DMS153 treated with DMSO at 0.1 percent for 48 hours (cell line): ENCODE measurements around the gene LIPT2.
"Not testable (repeated sequence)": the region's sequence is repeated elsewhere in the genome, so short reads cannot be mapped to it uniquely, and the experiment has no call there.

ENCODE experiments used
- DNase-seq: peaks from one replicate; lab custom pipeline; 2025; ENCODE audit not compliant: unreplicated experiment; lab: John Stamatoyannopoulos, UW

Gene LIPT2

DNA sequence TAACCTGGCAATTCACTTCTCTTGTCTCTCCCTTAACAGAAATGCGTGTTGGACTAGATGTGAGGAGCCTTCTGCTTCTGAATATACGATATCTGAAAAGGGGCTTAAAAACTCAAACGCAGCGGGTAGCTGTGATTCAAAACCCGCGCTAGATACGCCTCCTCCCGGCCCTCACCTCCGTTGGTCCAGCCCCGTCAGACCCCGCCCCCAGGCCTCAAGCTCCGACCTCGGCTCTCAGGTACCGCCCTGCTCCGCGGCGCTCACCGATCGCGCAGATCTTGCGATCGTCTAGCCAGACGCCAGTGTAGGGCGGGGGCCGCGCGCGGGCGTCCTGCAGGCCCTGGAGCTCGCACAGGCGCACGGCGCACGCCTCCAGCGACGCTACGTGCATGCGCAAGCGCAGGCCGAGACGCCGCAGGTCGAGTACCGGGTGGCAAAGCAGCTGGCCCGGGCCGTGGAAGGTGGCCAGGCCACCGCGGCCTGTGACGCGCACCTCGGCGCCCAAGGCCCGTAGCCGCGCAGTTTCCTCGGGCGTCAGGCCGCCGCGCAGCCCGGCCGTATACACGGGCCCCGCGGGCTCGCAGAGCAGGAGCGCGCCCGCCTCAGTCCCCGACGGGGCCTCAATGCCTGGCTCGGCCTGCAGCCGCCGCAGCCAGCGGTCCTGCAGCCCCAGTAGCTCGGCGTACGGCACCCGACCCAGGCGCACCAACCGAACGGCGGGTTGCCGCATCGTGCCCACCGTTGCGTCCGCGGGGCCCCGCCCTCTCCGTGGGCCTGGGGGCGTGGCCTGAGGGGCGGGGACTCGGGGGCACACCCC is at the start of gene LIPT2:
LIPT2 (minus strand) TSS at position 751 of the 817 bp plus-strand sequence; CDS start at position 730, 21 bp downstream.
- DNase-seq, result peak; percentile 89

- DNase-seq, result no peak
Observed at GRCh38 chr11:74541466-74541865, 47.9 kb upstream of the LIPT2 start.

DNA sequence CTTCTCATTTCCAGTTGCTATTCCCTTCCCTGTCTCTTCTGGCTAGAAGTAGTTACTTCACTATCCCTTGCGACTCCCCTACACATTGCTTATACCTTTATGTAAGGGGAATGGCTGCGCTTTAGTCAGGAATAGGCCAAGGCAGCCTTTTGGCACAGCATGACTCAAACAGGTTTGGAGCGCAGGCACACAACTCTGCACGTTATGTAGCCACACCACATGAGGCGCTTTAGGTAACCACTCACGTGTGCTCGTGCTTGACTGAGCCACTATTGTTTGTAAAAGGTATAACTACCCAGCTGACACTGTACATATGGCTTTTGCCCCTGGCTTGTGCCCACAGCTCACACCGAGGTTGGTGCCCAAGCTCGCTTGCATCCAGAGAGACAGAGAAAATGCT is 46.7 kb upstream of the LIPT2 start:
- no peak for DNase-seq

- no peak for DNase-seq
Observed at GRCh38 chr11:74538680-74539079, 45.2 kb upstream of the LIPT2 start.

GRCh38 chr11:74535371-74536160 is 42.0 kb upstream of the LIPT2 start:
- no peak for DNase-seq

DNA sequence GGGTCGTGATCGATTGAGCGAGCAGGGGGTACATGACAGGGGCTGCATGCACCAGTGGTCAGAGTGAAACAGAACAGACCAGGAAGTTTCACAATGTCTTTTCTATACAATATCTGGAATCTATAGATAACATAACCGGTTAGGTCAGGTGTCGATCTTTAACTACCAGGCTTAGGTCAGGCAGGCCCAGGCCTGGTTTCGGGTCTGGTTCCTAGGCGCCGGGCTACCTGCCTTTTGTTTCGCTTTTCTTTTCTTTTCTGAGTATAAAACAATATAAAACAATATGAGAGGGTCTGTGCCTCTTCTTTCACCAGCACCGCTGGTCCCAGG is 41.4 kb upstream of the LIPT2 start:
- DNase-seq, result not testable (repeated sequence)

DNA sequence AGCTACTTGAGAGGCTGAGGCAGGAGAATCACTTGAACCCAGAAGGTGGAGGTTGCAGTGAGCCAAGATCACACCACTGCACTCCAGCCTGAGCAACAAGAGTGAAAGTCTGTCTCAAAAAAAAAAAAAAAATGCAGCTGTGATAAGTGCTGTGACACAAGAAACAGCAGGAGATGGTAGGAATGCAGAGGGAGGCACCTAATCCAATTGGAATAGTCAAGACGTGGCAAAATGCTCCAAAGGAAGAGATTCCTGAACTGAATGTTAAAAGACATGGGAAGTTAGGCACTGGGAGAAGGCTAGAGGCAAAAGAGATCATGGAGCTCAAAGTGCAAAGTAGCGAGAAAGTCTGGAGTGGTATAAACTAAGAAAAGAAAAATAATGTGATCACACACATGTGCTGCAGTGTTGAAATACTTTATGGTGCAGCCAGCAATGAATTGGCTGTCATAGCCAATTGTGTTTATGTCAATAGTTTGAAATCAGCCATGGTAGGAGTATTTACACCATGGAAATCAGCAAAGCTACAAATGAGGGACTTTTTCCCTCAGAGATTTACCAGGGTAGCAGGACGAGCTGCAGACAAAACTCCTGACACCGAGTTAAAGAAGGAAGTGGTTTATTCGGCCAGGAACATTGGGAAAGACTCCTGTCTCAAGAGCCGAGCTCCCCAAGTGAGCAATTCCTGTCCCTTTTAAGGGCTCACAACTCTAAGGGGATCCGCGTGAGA is 40.9 kb upstream of the LIPT2 start:
- no peak for DNase-seq

DNA sequence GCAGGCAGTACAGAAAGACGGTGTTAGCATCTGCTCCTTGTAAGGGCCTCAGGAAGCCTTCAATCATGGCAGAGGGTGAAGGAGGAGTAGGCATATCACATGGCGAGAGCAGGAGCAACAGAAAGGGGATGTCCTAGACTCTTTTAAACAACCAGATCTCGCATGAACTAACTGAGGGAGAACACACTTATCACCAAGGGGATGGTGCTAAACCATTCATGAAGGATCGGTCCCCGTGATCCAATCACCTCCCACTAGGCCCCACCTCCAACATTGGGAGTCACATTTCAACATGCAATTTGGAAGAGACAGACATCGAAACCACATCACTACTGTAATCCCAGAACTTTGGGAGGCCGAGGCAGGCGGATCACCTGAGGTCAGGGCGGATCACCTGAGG is 39.9 kb upstream of the LIPT2 start:
- no peak for DNase-seq

DNA sequence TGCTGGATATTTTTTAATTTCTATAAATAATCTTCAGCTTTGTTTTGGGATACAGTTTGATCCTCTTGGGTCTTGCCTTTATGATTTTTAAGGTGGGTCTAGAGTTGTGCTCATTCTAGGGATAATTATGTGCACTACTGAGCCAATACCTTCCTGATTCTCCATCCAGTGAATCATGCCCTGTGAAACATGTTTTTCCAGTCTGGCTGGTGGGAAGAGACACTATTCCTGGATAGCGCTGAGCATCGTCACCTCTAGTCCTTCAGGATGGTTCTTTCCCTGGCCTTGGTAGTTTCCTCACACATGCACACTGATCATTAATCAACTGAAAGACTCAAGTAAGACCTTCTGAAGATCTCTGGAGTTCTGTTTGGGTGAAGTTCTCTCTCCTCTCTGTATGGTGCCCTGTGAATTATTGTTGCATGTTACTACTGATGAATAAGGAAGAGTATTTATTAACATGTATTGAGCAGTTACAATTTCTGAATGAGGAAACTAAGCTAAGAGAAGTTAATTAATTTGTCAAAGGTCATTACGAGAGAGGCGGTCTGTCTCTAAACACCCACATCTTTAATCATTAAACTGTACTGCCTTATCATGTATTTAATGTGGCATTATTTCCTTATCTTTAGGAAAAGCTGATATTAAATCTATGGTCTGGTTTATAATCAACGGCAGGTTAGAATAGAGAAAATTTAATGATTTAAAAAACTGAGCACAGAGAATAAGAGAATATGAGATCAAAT is 39.1 kb upstream of the LIPT2 start:
- no peak for DNase-seq

DNA sequence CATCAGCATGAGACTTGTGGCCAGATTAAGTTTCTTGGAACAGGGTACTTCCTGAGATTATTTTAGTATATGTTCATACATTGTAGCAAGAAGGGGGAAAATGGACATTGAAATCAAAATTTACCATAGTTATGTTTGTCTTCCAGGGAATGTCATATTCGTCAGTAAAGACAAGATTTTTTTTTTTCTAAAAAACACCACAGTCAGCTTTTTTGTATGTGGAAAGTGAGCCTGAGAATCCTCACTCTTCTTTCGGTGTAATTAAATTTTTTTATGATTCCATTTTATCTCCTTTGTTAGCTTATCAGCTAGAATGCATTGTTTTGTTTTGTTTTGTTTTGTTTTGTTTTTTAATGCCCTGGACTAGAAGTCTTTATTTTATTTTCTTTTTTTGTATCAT is 31.5 kb upstream of the LIPT2 start:
- no peak for DNase-seq

GRCh38 chr11:74524501-74524900 is 31.0 kb upstream of the LIPT2 start:
- DNase-seq, result no peak

GRCh38 chr11:74522776-74523175 is 29.3 kb upstream of the LIPT2 start:
- DNase-seq, result no peak

GRCh38 chr11:74521666-74522252 is 28.2 kb upstream of the LIPT2 start:
- DNase-seq, result no peak

- DNase-seq, result no peak
Observed at GRCh38 chr11:74520927-74521665, 27.6 kb upstream of the LIPT2 start.

DNA sequence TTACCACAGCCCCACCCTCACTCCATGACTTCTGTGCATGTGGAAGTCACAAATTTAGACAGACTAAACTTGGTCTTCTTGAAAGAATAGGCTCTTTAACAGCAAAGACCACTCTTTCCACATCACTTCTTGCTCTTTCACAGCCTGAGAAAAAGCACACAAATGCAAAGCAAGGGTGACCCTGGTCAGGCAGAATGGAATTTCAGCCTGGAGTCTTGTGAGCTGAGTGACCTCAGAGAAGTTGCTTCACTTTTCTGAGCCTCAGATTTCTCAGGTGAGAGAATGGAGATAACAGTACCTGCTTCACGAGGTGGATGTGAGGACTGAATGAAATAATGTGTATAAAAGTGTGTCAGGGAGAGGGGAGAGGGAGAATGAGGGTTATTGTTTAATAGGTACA is 26.8 kb upstream of the LIPT2 start:
- DNase-seq, result no peak

DNA sequence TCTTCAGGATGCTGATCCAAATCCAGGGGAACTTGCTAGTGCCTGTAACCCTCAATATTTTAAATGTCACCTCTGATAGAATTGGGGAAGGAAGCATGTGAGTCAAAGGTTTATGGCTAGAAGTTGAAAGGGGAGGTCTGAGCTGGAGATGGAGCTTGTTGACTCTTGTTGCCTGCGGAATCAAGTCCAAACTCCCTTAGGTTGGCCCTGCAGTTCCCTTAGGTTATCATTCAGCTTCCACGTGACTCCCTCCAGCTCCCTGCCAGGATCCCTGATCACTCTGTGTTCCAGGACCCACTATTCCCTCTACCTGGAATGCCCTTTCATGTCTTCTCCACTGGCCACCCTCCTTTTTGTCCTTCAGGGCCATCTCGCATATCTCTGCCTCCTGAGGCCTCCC is 26.2 kb upstream of the LIPT2 start:
- no peak for DNase-seq

DNA sequence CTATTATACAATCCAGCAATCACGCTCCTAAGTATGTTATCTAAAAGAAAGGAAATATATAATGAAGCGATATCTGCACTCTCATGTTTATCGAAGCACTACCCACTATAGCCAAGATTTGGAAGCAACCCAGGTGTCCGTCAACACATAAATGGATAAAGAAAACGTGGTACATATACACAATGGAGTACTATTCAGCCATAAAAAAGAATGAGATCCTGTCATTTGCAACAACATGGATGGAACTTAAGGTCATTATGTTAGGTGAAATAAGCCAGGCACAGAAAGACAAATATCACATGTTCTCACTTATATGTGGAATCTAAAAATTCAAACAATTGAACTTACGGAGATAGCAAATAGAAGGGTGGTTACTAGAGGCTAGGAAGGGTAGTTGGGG is 24.1 kb upstream of the LIPT2 start:
- DNase-seq, result not testable (repeated sequence)

DNA sequence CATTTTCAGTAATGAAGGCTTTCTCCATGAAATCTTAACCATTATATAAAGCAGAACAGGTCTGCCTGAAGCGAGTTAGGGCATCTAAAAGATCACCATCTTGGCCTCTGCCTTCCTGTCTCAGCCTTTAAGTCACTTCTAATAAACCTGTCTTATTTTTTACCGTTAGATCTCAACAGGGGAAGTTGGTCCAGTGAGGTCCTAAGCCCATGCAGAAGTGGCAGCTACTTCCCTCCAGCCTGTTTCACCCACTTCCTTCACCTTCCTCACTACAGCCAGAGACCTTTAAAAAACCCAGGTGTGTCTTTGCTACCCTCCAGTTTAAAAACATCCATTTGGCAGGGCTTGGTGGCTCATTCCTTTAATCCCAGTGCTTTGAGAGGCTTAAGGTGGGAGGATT is 14.1 kb upstream of the LIPT2 start:
- DNase-seq, result no peak

DNA sequence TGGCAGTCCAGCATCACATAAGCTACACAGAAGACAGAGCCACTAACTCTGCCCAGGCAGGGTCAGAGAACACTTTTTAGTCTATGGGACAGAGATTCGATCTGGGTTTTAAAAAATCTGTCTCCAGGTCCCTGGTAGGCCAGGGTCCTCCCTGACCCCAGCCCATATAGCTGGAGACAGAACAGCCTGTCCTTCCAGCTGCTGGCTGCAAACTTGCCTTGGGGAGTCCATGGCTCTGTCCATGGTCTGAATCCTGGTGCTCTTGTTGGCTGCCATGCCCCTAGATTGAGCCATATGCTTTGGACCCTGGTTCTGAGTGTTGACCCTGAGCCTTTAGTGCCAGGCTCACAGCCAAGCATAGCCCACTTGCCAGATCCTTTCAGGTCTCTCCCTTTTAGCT is 13.3 kb upstream of the LIPT2 start:
- DNase-seq, result no peak

- no peak for DNase-seq
Observed at GRCh38 chr11:74505911-74506310, 12.4 kb upstream of the LIPT2 start.
